Measurements from ENCODE around the gene MXRA8.

GRCh38 chr1:1320666-1321448, 37.5 kb downstream of the MXRA8 start:
- TF ChIP-seq CTCF (IDR thresholded peaks at IDR 0.05) (no peak), EP300 (IDR thresholded peaks at IDR 0.05) (no peak), POLR2A (IDR thresholded peaks at IDR 0.05) (no peak), POLR2AphosphoS5 (IDR thresholded peaks at IDR 0.05) (no peak)
